DOHH2 (cell line): ENCODE measurements around the gene SLC47A2.

Experiments
- EZH2phosphoT487 ChIP-seq: fragments of 200-600 bp; sonication (generic); IDR thresholded peaks from 2 replicates; pipeline ENCODE4 v1.6.1; 2017; ENCODE audit warnings: borderline replicate concordance, mild to moderate bottlenecking, antibody characterized with exemption, low read length, moderate library complexity, mixed read lengths
- TF ChIP-seq, protein P1 (sequence below): fragments of 200-600 bp; sonication (generic); IDR thresholded peaks from one replicate; pipeline ENCODE4 v1.5.1; 2014; ENCODE audit warnings: antibody characterized with exemption, mild to moderate bottlenecking, low read depth, low read length; ENCODE audit not compliant: poor library complexity, severe bottlenecking

GRCh38 chr17:19703106-19703827 lies 13.1 kb downstream of the SLC47A2 start:
- TF ChIP-seq, protein P1, sequence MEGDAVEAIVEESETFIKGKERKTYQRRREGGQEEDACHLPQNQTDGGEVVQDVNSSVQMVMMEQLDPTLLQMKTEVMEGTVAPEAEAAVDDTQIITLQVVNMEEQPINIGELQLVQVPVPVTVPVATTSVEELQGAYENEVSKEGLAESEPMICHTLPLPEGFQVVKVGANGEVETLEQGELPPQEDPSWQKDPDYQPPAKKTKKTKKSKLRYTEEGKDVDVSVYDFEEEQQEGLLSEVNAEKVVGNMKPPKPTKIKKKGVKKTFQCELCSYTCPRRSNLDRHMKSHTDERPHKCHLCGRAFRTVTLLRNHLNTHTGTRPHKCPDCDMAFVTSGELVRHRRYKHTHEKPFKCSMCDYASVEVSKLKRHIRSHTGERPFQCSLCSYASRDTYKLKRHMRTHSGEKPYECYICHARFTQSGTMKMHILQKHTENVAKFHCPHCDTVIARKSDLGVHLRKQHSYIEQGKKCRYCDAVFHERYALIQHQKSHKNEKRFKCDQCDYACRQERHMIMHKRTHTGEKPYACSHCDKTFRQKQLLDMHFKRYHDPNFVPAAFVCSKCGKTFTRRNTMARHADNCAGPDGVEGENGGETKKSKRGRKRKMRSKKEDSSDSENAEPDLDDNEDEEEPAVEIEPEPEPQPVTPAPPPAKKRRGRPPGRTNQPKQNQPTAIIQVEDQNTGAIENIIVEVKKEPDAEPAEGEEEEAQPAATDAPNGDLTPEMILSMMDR: no peak
- TF ChIP-seq EZH2phosphoT487: no peak
